IPS-18c (cell line): ENCODE data around the gene MAPK8IP2.
A peak's percentile ranks its signal among the peaks of the same experiment; 100 is the strongest.
"Not testable (repeated sequence)": the region's sequence is repeated elsewhere in the genome, so short reads cannot be mapped to it uniquely, and the experiment has no call there.

Experiments used
- H3K4me3 ChIP-seq: 2 replicates; pipeline ENCODE4 v1.7.0; 2013; ENCODE audit warnings: low read depth, mild to moderate bottlenecking, low read length, moderate library complexity; ENCODE audit not compliant: insufficient read depth
- H3K9me3 ChIP-seq: one replicate; pipeline ENCODE4 v1.6.1; 2013; ENCODE audit warnings: mild to moderate bottlenecking, low read length, moderate library complexity; ENCODE audit not compliant: control insufficient read depth, insufficient read depth

MAPK8IP2 gene

GRCh38 chr22:50621948-50622722, 21.5 kb downstream of the MAPK8IP2 start:
- H3K9me3 ChIP-seq: no peaks in the 10 kb centered on the region

GRCh38 chr22:50622723-50623327, 22.2 kb downstream of the MAPK8IP2 start:
- Histone ChIP-seq H3K9me3 (no peaks in the 10 kb centered on the region), H3K4me3 (no peak overlapping the region)

More at GRCh38 chr22:50621948-50622722, 21.5 kb downstream of the MAPK8IP2 start:
- no peak overlapping the region for H3K4me3 ChIP-seq

DNA sequence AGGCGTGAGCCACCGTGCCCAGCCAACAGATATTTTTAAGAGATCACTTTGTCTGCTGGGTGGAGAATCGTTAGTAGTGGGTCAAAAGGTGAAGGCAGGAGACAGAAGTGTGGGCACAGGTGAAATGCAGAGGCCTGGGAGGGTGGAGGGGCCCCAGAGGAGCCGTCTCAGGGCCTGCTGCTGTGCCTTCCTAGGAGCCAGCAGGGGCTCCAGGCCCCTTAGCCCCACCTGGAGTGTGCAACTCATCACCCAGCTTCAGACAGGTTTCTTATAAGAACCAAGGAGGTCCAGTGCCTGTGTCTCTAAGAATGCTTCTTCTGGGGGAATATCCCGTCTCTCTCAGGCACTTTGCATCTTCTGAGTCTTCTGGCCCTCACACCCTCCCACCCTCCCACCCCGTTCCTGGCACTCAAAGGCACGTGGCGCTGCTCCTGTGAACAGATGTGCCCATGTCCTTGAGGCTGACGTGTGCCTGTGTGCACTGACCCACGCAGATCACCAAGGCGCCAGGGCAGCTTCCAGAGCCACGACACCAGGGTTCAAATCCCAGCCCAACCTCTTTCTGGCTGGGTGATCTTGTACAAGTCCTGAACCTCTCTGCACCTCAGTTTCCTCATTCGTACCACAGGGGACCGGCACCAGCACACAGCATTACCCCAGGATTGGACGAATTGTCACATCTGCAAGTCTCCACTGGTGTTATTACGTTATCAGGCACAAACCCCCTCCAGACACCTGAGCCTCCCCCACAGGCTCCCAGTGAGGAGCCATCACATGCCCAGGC, 23.9 kb downstream of the MAPK8IP2 start:
- H3K9me3 ChIP-seq: no peaks in the 10 kb centered on the region
- H3K4me3 ChIP-seq: no peak overlapping the region

DNA sequence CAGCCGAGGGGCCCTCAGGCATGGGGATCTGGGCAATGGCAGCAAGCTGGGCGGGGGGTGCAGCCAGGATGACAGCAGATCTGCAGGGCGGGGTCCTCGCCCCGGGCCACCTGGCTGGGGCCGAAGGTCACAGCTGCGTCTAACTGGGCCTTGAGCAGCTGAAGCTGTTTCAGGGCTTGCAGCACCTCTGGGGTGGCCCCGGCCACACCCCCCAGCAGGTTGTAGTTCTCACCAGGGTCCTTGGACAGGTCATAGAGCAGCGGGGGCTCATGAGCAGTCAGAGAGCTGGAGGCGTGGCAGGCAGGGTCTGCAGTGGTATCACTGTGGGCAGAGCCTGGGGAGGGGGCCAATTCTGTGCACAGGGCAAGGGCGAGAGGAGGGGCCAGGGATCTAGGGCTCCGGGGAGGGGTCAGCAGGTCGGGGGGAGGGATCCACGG, 24.6 kb downstream of the MAPK8IP2 start:
- no peaks in the 10 kb centered on the region for H3K9me3 ChIP-seq
- H3K4me3 ChIP-seq: no peak overlapping the region

DNA sequence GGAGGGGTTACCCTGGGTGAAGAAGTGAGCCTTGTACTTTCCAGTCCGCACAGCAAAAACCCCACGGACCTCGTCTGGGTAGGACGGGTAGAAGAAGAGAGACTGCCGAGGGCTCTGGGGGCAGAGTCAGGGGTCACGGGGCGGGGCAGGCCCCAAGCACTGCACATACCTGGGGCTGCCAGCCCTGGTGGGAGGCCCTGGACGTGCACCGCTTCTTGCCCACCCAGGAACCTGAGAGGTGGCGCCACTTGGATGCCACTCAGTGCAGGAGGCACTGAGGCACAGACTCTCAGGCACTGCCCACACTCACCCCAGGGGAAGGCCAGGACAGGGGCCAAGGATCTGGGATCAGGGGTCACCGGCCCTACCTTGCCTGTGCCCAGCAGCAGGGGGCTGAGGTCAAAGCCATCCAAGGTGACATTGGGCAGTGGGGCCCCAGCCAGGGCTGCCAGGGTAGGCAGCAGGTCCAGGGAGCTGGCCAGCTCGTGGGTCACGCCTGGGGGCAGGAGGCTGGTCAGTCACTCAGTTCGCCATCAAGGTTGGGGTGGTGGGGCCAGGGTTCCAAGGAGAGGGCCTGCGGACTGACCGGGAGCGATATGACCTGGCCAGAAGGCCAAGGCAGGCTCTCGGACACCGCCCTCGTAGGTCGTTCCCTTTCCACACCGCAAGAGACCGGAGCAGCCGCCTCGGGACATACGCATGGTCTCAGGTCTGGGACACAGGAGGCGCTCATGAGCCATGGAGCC, 25.1 kb downstream of the MAPK8IP2 start:
- H3K4me3 ChIP-seq: no peak overlapping the region
- no peaks in the 10 kb centered on the region for H3K9me3 ChIP-seq

GRCh38 chr22:50626314-50626849, 25.8 kb downstream of the MAPK8IP2 start:
- H3K4me3 ChIP-seq: no peak overlapping the region
- H3K9me3 ChIP-seq: no peaks in the 10 kb centered on the region

GRCh38 chr22:50626850-50627641, 26.5 kb downstream of the MAPK8IP2 start:
- Histone ChIP-seq H3K9me3 (no peaks in the 10 kb centered on the region), H3K4me3 (peak overlapping the region; percentile 89)

DNA sequence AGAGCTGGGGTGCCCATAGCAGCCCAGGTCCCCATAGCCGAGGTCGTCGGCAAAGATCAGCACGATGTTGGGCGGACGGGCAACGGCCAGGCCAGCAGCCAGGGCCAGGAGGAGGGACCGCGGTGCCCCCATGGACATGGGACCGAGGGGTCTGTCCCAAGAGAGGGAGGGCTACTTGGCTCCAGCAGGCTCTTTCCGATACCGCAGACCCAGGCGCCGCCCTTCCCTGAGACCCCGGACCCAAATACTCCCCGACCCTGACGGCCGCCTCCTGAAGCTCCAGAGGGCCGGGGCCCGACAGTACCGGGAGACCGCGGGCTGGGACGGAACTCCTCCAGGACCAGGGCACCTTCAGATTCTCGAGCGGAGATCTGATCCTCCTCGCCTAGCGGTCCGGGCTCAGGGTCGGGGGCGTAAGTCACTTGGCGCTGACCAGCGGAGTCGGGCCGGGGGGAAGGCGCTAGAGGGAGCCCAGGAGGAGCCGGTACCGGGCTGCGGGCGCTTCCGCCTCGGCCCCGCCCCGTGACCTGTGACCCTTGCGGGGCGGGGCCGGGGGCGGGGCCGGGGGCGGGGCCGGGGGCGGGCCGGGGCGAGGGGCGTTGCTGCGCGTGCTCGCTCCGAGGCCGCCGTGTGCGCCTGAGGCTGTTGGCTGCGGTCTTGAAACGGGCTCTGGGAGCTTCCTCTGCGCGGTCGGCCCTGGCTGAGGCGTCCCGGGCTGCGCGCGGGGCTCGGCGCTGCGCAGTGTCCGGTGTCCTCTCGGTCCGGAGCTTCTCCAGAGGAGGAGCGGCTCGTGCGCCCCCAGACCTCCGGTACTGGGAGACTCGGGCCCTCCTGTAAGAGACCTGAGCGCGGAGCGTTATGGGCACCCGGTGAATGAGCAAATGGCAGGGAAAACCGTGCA, 27.3 kb downstream of the MAPK8IP2 start, which contains the start of gene ARSA:
Gene ARSA, minus strand, starts transcription at position 511 of the 901 bp plus-strand sequence. Its CDS starts 373 bp downstream, at position 138.
- H3K9me3 ChIP-seq: no peaks in the 10 kb centered on the region

GRCh38 chr22:50628543-50629134, 28.0 kb downstream of the MAPK8IP2 start:
- Histone ChIP-seq H3K4me3 (peak overlapping the region; percentile 68), H3K9me3 (no peaks in the 10 kb centered on the region)

More for the DNA sequence above, 27.3 kb downstream of the MAPK8IP2 start, which contains the start of gene ARSA:
- peak within 1 kb of the TSS; percentile 89 for H3K4me3 ChIP-seq

- H3K9me3 ChIP-seq: no peaks in the 10 kb centered on the region
- no peak overlapping the region for H3K4me3 ChIP-seq
These were observed 29.8 kb downstream of the MAPK8IP2 start for GRCh38 chr22:50630376-50630775.

DNA sequence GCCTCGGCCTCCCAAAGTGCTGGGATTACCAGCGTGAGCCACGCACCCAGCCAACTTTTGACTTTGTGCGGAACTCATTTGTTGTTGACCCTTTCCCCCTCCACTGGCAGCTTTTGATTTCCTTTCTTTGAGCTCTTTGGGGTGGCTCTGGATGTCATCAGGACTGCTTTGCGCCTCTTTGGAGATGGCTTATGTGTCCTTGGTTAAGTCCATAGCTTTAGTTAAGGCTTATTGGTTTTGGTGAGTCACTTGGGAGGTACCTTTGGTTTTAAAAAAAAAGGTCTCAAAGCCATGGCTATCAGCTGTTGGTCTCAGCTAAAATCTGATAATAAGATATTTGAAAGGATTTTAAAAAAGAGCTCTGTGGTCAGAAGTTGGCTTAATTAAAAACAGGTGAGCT, 32.5 kb downstream of the MAPK8IP2 start:
- no peaks in the 10 kb centered on the region for H3K9me3 ChIP-seq
- H3K4me3 ChIP-seq: no peak overlapping the region

DNA sequence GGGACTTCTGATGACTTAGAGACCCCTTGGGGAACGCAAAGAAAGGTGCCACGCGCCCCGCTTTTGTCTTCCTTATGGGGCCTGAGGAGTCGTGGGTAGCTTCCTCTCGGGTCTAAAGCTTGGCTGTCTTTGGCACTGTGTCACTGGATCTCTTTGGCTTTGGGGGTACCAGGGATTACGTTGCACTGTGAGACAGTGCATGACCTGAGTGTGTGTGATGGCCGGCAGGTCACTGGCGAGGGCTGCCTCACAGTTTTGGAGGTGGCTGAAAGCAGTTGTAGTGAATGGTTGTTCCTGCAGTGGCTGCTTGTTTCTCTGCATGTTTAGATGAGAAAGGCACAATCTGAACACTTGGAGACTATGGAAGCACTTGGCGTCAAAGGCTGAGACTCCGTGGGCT, 33.2 kb downstream of the MAPK8IP2 start:
- Histone ChIP-seq H3K9me3 (no peaks in the 10 kb centered on the region), H3K4me3 (no peak overlapping the region)

DNA sequence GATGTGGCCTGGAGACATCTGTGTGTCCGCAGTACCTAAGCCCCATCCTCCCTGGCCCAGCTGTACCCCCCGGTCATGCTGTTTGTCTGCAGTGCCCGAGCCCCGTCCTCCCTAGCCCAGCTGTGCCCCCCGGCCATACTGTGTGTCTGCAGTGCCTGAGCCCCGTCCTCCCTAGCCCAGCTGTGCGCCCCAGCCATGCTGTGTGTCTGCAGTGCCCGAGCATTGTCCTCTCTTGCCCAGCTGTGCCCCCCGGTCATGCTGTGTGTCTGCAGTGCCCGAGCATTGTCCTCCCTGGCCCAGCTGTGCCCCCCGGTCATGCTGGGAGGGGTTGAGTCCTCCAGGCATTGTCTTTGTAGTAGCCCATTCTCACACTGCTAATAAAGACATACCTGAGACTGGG, 35.0 kb downstream of the MAPK8IP2 start:
- Histone ChIP-seq H3K9me3 (no peaks in the 10 kb centered on the region), H3K4me3 (no peak overlapping the region)

DNA sequence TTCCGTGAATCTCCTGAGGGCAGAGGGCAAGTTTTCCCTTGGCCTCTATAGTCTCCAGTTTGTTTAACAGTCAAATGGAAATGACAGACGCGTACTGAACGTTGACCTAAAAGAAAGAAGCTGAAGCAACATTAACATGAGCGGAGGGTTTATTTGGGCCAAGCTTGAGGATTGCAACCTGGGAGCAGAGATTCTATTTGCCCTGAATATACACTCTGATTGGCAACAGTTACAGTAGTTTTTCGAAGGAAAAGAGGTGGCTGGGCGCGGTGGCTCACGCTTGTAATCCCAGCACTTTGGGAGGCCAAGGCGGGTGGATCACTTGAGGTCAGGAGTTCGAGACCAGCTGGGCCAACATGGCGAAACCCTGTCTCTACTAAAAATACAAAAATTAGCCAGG, 39.7 kb downstream of the MAPK8IP2 start:
- H3K4me3 ChIP-seq, H3K9me3 ChIP-seq: not testable (repeated sequence)
